HEK293T (cell line): ENCODE measurements around the gene CHST3.
"Not testable (repeated sequence)": the region's sequence is repeated elsewhere in the genome, so short reads cannot be mapped to it uniquely, and the experiment has no call there.

ENCODE experiments used
- CTCF ChIA-PET: fragments of 350-600 bp; formaldehyde crosslinking; extraction: SDS; loops from one replicate; lab custom pipeline; 2021; ENCODE audit warnings: antibody characterized with exemption, inconsistent platforms; lab: Yijun Ruan, JAX
- POLR2A ChIA-PET: fragments of 350-600 bp; formaldehyde crosslinking; extraction: SDS; loops from one replicate; lab custom pipeline; 2020; ENCODE audit warnings: antibody characterized with exemption, inconsistent platforms; lab: Yijun Ruan, JAX
- DNase-seq: peaks from one replicate; pipeline ENCODE4 v3.0.0; 2012; ENCODE audit warnings: mixed read lengths; ENCODE audit errors: extremely low spot score
- ARNT ChIP-seq: fragments of 450-650 bp; IDR thresholded peaks from 2 replicates; pipeline ENCODE4 v1.6.1; 2017; ENCODE audit warnings: mild to moderate bottlenecking
- BHLHE40 ChIP-seq: fragments of 450-650 bp; IDR thresholded peaks from 2 replicates; pipeline ENCODE4 v1.6.1; 2016; ENCODE audit warnings: mild to moderate bottlenecking, moderate library complexity, borderline replicate concordance
- CTBP1 ChIP-seq: fragments of 450-650 bp; IDR thresholded peaks from 2 replicates; pipeline ENCODE4 v1.6.1; 2016; ENCODE audit warnings: borderline replicate concordance
- ELF4 ChIP-seq: fragments of 450-650 bp; IDR thresholded peaks from 2 replicates; pipeline ENCODE4 v1.6.1; 2017; ENCODE audit warnings: antibody characterized with exemption
- FOXA1 ChIP-seq: fragments of 450-650 bp; IDR thresholded peaks from 2 replicates; pipeline ENCODE4 v1.6.1; 2016; ENCODE audit warnings: mild to moderate bottlenecking
- FOXK2 ChIP-seq: fragments of 450-650 bp; IDR thresholded peaks from 2 replicates; pipeline ENCODE4 v1.6.1; 2016; ENCODE audit warnings: mild to moderate bottlenecking
- FOXM1 ChIP-seq: fragments of 450-650 bp; IDR thresholded peaks from 2 replicates; pipeline ENCODE4 v1.6.1; 2017; ENCODE audit warnings: mild to moderate bottlenecking, borderline replicate concordance
- HDGF ChIP-seq: fragments of 450-650 bp; IDR thresholded peaks from 2 replicates; pipeline ENCODE4 v1.6.1; 2017; ENCODE audit warnings: antibody characterized with exemption, borderline replicate concordance
- L3MBTL2 ChIP-seq: fragments of 450-650 bp; conservative IDR thresholded peaks from 2 replicates; pipeline ENCODE4 v1.6.1; 2016; ENCODE audit warnings: mild to moderate bottlenecking
- LEF1 ChIP-seq: fragments of 450-650 bp; IDR thresholded peaks from 2 replicates; pipeline ENCODE4 v1.6.1; 2017; ENCODE audit warnings: mild to moderate bottlenecking, borderline replicate concordance
- NFRKB ChIP-seq: fragments of 450-650 bp; IDR thresholded peaks from 2 replicates; pipeline ENCODE4 v1.6.1; 2016; ENCODE audit warnings: mild to moderate bottlenecking, moderate library complexity
- SP1 ChIP-seq: fragments of 450-650 bp; IDR thresholded peaks from 2 replicates; pipeline ENCODE4 v1.6.1; 2017
- SUZ12 ChIP-seq: fragments of 450-650 bp; IDR thresholded peaks from 2 replicates; pipeline ENCODE4 v1.6.1; 2016; ENCODE audit warnings: mild to moderate bottlenecking
- TARDBP ChIP-seq: fragments of 450-650 bp; IDR thresholded peaks from 2 replicates; pipeline ENCODE4 v1.6.1; 2016
- ZNF384 ChIP-seq: fragments of 450-650 bp; IDR thresholded peaks from 2 replicates; pipeline ENCODE4 v1.6.1; 2016
- TF ChIP-seq, protein P1 (sequence below): fragments of 450-650 bp; IDR thresholded peaks from 2 replicates; pipeline ENCODE4 v1.6.1; 2016

Gene CHST3

DNA sequence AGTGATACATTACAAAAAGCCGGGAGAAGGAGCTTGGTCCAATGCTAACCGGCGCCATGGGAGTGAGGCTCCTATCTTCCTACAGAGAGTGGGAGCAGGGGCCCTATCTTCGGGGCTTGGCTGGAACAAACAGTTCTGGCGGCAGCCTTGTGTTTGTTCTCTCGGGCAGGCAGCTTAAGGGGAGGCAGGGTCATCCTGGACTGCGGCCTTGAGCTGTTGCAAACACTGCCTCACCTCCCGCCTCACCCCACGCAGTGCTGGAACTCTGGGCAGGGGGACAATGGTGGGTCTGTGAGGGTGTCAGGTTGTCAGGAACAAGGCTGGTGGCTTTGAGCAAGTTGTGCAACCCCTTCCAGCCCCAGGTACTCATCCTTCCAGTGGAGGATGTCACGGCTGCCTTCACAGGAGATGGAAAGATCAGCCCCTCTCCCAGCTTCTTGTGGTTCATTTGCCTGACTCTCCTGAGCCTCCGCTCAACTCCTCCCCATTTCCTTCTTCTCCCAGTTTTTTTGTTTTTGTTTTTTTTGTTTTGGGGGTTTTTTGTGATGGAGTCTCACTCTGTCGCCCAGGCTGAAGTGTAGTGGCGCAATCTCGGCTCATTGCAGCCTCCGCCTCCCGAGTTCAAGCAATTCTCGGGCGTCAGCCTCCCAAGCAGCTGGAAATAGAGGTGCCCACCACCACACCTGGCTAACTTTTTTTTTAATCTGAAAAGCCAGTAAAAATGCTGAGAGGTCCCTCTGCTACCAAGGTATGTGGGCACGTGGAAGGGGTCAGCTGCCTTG is 66.8 kb downstream of the CHST3 start:
- POLR2A ChIA-PET, result interaction anchor here (1.5 kb wide), 1 partner anchor 243 kb away, joined by 3 read pairs; no protein-coding TSS in a partner anchor
- CTCF ChIA-PET, result interaction anchor here (0.8 kb wide), 1 partner anchor 18 kb away, joined by 3 read pairs; no protein-coding TSS in a partner anchor
- TF ChIP-seq TARDBP (no peak), FOXA1 (no peak), CTBP1 (no peak), L3MBTL2 (no peak), ZNF384 (no peak), NFRKB (no peak), ARNT (no peak), FOXM1 (no peak), SUZ12 (no peak), LEF1 (no peak), FOXK2 (no peak), BHLHE40 (no peak), SP1 (no peak), HDGF (no peak)
- TF ChIP-seq, protein P1, sequence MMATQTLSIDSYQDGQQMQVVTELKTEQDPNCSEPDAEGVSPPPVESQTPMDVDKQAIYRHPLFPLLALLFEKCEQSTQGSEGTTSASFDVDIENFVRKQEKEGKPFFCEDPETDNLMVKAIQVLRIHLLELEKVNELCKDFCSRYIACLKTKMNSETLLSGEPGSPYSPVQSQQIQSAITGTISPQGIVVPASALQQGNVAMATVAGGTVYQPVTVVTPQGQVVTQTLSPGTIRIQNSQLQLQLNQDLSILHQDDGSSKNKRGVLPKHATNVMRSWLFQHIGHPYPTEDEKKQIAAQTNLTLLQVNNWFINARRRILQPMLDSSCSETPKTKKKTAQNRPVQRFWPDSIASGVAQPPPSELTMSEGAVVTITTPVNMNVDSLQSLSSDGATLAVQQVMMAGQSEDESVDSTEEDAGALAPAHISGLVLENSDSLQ, result no peak
- DNase-seq, result no peak

DNA sequence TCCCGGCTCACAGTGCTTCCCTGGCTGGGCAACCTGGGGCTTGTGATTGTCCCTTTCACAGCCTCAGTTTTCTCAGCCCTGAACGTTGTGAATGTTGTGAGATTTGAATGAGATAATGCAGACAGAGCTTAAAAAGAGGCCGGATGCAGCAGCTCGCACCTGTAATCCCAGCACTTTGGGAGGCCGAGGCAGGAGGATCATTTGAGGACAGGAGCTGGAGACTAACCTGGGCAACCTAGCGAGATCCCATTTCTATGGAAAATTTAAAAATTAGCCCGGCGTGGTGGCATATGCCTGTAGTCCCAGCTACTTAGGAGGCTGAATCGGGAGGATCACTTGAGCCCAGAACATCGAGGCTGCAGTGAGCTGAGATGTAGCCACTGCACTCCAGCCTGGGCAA is 67.5 kb downstream of the CHST3 start:
- POLR2A ChIA-PET, result interaction anchor here (1.5 kb wide), 1 partner anchor 243 kb away, joined by 3 read pairs; no protein-coding TSS in a partner anchor

DNA sequence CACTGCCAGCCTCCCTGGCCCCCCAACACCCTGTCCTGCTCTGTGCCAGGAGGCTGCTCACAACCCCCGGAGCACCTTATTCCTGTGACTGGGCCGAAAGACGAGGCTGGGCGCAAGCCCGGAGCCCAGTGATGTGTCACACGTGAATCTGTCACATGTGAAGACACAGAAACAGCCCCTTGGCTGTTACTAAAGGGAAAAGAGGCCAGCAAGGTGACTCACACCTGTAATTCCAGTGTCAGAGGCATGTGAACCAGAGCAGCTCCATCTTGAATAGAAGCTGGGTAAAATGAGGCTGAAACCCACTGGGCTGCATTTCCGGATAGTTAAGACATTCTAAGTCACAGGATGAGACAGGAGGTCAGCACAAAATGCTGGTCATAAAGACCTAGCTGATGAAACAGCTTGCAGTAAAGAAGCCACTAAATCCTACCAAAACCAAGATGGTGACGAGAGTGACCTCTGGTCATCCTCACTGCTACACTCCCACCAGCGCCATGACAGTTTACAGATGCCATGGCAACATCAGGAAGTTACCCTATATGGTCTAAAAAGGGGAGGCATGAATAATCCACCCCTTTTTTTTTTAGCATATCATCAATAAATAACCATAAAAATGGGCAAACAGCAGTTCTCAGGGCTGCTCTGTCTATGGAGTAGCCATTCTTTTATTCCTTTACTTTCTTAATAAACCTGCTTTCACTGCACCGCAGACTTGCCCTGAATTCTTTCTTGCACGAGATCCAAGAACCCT is 68.4 kb downstream of the CHST3 start:
- POLR2A ChIA-PET, result interaction anchor here (1.5 kb wide), 1 partner anchor 242 kb away, joined by 3 read pairs; no protein-coding TSS in a partner anchor
- not testable (repeated sequence) for DNase-seq
- CTCF ChIA-PET, result interaction anchor here (1.7 kb wide), 1 partner anchor 75 kb away, joined by 5 read pairs; no protein-coding TSS in a partner anchor

More for the DNA sequence above, 67.5 kb downstream of the CHST3 start:
- no peak for DNase-seq
- CTCF ChIA-PET, result interaction anchor here (0.8 kb wide), 1 partner anchor 17 kb away, joined by 3 read pairs; no protein-coding TSS in a partner anchor
- TF ChIP-seq ZNF384 (no peak), FOXM1 (no peak), NFRKB (no peak), SUZ12 (no peak), TARDBP (no peak), BHLHE40 (no peak), L3MBTL2 (no peak), CTBP1 (no peak), ELF4 (no peak), SP1 (no peak), LEF1 (no peak), FOXA1 (no peak), HDGF (no peak), FOXK2 (no peak), ARNT (no peak)
- TF ChIP-seq, protein P1, result no peak

DNA sequence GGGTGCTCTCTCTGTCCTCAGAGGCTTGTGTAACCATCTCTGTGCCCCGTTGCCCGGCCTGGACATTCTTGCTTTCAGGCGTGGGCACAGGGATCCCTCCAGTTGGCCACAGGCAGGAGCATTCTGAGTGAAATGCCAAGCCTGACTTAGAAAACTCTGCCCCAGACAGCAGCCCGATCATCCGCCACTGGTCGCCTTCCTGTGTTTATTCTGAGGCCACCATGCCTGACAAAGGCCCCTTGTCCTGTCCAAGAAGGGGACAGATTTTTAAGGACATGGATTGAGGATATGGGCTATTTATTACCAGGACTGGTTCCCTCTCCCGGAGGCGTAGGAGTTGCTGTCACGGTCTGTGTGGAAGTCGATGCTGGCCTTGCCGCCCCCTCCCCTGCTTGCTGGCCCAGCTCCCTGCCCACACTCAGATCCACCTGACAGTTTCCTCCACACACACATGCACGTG is 69.9 kb downstream of the CHST3 start:
- TF ChIP-seq L3MBTL2 (no peak), SP1 (no peak)
- DNase-seq, result no peak
- ChIA-PET CTCF (interaction anchor here (1.7 kb wide), 1 partner anchor 76 kb away, joined by 5 read pairs; no protein-coding TSS in a partner anchor), POLR2A (no interaction called here)

DNA sequence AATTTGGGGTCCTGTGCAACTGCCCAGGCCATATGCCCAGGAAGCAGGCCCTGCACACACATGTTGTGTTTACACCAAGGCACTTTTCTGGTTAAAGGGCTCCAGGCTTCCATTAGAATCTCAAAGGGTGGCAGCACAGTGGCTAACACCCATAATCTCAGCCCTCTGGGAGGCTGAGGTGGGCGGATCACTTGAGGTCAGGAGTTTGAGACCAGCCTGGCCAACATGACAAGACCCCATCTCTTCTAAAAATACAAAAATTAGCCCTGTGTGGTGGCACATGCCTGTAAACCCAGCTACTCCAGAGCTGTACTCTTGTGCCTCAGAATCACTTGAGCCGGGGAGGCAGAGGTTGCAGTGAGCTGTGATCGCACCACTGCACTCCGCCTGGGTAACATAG is 70.6 kb downstream of the CHST3 start:
- ChIA-PET POLR2A (interaction anchor here (1.5 kb wide), 1 partner anchor 239 kb away, joined by 4 read pairs; no protein-coding TSS in a partner anchor), CTCF (no interaction called here)
- DNase-seq, result no peak
- no peak for TF ChIP-seq L3MBTL2
- no peak for TF ChIP-seq FOXA1
- no peak for TF ChIP-seq ZNF384
- TF ChIP-seq ELF4, result no peak
- TF ChIP-seq FOXK2, result no peak
- no peak for TF ChIP-seq ARNT
- TF ChIP-seq, protein P1, result no peak
- TF ChIP-seq BHLHE40, result no peak
- no peak for TF ChIP-seq SUZ12
- TF ChIP-seq CTBP1, result no peak
- TF ChIP-seq LEF1, result no peak
- TF ChIP-seq HDGF, result no peak
- TF ChIP-seq SP1, result no peak
- no peak for TF ChIP-seq TARDBP
- no peak for TF ChIP-seq NFRKB
- TF ChIP-seq FOXM1, result no peak
